HG03025 (cell line): ENCODE data around the gene TDRD1.

Experiments
- ATAC-seq: cut with Tn5 transposase; IDR thresholded peaks from one replicate; pipeline ENCODE4 v1.9.1; 2021; ENCODE audit warnings: mild to moderate bottlenecking, moderate library complexity; ENCODE audit not compliant: unreplicated experiment, low FRiP score

The TDRD1 gene

GRCh38 chr10:114232561-114233176, 53.5 kb downstream of the TDRD1 start:
- no peak for ATAC-seq

DNA sequence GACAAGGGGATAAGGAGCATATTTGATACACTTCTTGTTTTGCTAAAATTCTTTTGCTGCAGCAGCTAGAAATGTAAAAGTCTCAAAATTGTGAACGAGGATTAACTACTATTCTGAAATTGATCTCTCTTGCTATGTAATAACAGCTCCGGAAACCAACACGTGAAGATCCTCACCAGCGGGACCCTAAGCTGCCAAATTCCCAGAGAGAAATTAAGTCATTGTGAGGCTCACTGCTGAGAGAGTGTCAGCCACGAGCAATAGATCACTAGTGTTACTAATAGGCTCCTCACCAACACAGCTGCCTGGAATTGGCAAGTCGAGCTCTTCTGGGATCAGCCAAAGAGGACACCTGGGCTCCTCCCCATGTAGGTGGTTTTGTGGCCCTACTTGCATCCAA, 54.3 kb downstream of the TDRD1 start:
- no peak for ATAC-seq

- ATAC-seq = no peak
These were observed 55.0 kb downstream of the TDRD1 start for GRCh38 chr10:114234132-114234531.

DNA sequence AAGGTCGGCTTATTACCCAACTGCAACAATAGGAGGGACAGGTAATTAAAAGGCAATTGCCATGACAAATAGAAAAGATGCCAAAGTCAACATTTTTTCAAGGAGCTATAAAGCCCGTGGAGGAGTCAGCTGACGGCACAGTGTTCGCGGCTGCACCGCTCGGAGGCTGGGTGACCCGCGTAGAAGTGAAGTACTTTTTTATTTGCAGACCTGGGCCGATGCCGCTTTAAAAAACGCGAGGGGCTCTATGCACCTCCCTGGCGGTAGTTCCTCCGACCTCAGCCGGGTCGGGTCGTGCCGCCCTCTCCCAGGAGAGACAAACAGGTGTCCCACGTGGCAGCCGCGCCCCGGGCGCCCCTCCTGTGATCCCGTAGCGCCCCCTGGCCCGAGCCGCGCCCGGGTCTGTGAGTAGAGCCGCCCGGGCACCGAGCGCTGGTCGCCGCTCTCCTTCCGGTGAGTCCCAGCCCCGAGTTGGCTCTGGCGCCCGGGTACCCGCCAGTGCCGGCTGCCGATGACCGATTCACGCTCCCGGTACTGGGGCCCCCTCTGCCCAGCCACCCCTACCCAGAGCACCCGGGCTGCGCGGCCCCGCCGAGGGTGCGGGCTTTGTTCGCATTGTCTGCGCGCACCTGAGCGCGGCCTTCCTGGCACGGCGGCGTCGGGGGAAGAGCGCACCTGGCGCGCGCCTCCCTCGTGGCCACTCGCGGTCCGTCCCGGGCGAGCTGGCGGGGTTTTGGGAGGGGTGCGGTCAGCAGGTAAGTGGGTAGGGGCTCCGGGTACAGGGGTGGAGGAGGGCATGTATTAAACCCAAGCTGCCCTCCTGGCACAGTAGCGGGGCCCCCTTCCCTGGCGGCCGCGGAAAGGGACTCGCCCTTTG, 60.2 kb downstream of the TDRD1 start, which contains the start of gene VWA2:
TSS of gene VWA2 (plus strand) at position 138 of the 877 bp plus-strand sequence. CDS start 9,460 bp downstream, outside the sequence.
- ATAC-seq = no peak

DNA sequence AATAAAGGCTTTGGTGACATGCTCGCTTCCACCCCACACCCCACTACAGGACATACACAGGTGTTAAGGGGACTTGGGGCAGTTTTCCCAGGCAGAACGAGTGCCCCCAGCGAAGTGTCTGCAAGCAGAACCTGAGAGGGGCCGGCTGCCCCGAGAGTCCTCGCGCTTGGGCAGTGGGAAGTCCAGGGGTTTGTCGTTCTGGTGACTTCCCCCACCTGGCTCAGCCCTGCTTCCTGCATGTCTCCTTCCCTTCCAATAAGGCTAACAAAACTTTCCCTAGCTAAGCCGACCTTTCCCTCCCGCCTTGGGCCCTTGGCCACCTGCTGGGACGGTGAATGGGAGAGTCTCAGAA, 60.8 kb downstream of the TDRD1 start:
- ATAC-seq = no peak

DNA sequence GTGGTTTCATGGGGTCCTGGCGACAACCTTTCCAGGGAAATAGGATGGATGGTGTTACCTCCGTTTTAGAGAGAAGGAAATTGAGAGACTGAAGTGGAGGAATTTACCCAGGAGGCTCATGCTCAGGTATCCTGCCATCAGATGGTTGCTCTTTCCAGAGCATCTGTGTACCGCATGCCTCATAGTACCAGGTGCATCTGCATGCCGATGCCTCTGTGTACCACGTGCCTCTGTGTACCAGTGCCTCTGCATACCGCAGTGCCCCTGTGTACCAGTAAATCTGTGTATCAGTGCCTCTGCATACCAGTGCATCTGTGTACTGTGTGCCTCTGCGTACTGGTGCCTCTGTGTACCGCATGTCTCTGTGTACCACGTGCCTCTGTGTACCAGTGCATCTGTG, 63.1 kb downstream of the TDRD1 start:
- no peak for ATAC-seq

DNA sequence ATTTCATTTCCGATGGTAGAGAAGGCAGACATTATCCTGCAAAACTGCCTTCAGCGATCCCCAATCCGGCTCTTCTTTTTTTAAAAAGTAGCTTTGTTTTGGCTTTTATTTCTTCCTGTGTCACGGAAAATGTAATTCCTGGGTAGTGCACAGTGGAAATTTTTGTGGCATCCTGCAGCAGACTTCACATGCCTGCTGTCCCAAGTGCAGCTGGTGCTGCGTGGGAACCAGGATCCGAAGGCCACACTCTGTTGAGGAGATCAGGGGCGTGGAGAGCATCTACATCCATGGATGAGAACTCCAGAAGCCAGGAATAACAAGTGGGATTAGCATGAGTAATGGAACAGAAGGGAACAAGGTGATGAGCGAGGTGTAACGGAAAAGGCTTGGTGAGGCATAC, 64.5 kb downstream of the TDRD1 start:
- no peak for ATAC-seq

GRCh38 chr10:114244126-114244525, 65.0 kb downstream of the TDRD1 start:
- no peak for ATAC-seq

- no peak for ATAC-seq
These were observed 66.1 kb downstream of the TDRD1 start for GRCh38 chr10:114245121-114245791.

DNA sequence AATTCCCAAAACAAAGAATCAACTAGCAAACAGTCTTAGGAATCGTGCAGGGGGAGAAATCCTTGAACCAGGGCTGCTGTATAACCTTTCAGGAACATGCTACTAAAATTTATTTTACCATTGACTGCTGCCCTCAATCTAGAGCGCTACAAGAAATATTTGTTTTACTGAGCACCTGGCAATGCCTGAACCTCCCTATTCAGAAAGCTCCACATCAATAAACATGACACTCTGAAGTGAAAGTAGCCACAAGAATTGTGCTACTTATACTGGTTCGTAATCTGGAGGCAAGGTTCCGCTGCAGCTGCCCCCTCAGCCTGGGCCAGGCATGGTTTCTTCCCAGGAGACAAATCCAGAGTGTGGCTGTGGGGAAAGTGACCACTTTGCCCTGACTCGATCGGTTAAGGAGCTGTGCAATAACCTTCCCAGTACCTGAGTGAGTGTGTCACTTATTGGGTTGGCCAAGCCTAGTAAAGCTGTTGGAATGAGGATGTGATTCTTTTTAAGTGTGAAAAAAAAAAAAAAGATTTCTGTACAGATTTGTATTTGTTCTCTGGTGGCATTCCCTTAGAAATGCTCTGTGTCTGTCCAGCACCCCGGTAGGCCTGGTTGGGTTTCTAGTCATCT, 67.6 kb downstream of the TDRD1 start:
- ATAC-seq = no peak

DNA sequence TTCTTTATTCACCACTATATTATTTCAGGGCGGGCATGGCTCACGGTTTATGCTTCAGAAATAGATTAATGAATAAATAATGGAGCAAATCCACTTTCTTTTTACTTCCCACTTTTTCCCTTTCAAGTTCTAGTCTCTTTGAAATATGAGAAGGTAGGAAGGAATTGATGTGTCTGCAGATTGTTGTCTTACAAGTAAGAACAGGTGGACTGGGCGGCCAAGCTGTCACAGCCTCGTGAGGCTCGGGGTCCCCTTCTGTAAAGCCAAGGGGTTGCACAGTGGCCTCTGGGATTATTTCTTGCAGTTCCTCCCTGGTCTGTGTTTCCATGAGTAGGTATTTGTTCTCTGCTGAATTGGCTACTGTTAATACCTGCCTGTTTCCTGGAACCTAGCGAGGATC, 71.1 kb downstream of the TDRD1 start:
- ATAC-seq = no peak

DNA sequence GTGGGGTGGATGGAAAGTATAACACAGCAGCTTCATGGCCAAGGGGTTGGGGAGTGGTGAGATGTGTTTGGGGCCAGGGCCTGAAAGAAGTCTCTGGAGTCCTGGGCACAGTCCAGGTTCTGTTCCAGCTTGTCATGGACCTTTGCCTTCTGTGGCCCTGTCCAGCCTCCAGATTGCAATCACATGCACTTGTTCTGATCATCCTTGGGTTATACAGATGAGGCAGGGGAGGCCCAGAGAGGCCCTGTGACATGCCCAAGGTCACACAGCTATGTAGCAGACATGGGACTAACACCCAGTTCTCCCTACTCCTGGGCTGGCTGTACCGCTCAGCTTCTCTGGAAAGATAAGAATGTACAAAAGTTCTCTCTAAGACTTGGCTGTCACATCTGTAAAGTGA, 71.6 kb downstream of the TDRD1 start:
- no peak for ATAC-seq

DNA sequence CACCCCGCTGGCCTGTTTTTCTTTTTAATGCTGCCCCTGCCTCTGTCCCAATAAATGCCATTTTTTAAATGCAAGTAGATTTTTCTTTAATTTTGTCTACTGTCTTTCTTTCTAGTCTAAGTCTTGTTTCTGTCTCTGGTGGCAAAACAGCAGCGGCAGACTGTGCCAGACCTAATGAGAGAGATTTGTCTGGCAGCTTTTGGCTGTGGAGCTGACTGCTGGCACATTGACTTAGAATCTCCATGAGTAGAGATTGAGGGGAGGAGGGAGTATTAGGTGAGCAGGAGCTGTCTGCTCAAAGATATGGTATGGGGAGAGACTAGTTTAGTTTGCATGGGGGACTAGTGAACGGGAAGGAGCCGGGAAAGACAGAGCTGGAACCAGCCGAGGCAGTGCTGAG, 72.9 kb downstream of the TDRD1 start:
- no peak for ATAC-seq

GRCh38 chr10:114252883-114253282, 73.7 kb downstream of the TDRD1 start:
- ATAC-seq = no peak

DNA sequence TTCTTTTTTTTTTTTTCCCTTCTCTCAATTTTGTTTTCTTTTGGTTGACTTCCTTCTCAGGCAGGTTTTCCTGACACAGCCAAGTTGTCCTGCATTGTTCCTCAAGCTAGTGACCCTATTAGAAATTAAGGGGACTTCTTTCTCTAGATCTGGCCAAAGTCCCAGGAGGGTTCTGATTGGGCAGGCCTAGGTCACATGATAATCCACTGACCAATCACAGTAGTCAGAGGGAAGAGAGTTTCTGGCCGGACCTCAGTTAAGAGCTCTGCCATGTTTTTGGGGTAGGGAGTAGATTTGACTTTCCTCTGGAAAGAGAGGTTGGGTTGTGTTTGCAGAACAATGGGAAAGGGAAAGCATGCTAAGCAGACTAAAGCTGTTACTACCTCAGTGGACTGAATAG, 76.1 kb downstream of the TDRD1 start:
- no peak for ATAC-seq

GRCh38 chr10:114256008-114256765, 77.0 kb downstream of the TDRD1 start:
- no peak for ATAC-seq

- no peak for ATAC-seq
These were observed 77.7 kb downstream of the TDRD1 start for GRCh38 chr10:114256822-114257221.

DNA sequence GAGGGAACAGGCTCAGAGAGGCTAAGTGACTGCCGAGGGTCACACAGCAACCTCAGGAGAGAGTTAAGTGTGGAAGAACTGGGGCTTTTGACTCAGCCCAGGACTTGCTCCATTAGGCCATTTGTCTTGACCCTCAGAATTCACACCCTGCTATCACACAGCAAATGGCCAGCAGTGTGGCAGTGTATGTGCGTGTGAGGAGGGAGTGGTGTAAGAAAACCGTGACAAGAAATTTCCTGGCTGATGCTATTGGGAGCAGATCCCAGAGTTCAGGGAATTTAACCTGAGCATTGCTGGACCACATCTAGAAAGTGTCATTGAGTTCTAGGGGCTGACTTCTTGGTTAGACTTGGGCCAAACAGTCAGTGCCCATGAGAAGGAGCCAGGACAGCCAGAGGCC, 78.3 kb downstream of the TDRD1 start:
- ATAC-seq = no peak

DNA sequence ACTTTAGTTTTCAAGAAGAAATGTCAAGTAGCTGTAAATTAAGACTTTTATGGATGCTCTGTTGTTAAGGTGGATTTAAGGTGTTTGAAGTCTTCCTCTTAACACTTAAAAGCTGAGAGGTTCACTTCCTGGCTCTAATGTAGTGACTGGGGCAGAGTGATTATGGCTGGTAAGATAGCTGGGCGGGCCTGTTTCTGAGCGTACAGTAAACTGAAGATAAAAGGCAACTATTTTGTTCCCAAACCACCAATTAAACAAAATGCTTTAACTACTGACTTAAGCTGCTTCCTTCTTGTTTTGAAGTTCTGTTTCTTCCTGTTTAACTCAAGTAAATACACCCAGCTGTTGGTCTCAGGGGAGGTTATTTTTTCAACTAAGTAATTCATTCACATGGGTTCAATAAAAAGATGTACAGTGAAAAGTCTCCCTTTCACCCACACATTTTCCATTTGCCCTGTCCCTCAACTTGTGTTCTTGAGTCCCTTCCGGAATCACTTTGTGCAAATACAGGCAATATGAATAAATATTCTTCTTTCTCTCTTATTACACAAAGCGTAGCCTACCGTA, 79.2 kb downstream of the TDRD1 start:
- ATAC-seq = no peak

GRCh38 chr10:114259824-114260223, 80.7 kb downstream of the TDRD1 start:
- ATAC-seq = no peak
